Endodermal cell (in vitro differentiated cells): ENCODE results near the gene CSNK1G1. TPM values are rescaled to one million over a fixed set of nuclear protein-coding genes. Genes with fewer than 3 reads are reported as not detected.
"Not testable (repeated sequence)": the region's sequence is repeated elsewhere in the genome, so short reads cannot be mapped to it uniquely, and the experiment has no call there.

Experiments
- DNase-seq: peaks from one replicate; pipeline ENCODE4 v3.0.0-alpha.2; 2017
- H3K27ac ChIP-seq: 2 replicates; pipeline ENCODE4 v1.5.1; 2013; ENCODE audit warnings: mild to moderate bottlenecking, low read depth, low read length, moderate library complexity
- H3K27me3 ChIP-seq: 2 replicates; pipeline ENCODE4 v1.6.1; 2013; ENCODE audit warnings: mild to moderate bottlenecking, low read length, moderate library complexity; ENCODE audit not compliant: insufficient read depth, control insufficient read depth, poor library complexity, severe bottlenecking
- H3K36me3 ChIP-seq: 2 replicates; pipeline ENCODE4 v1.7.0; 2013; ENCODE audit warnings: mild to moderate bottlenecking, low read length, moderate library complexity; ENCODE audit not compliant: control insufficient read depth, insufficient read depth
- H3K4me1 ChIP-seq: one replicate; pipeline ENCODE4 v1.7.0; 2013; ENCODE audit warnings: low read length; ENCODE audit not compliant: control insufficient read depth, insufficient read depth
- H3K4me3 ChIP-seq: 2 replicates; pipeline ENCODE4 v1.5.1; 2013; ENCODE audit warnings: mild to moderate bottlenecking, low read length, moderate library complexity
- H3K9ac ChIP-seq: 2 replicates; pipeline ENCODE4 v1.6.1; 2013; ENCODE audit warnings: mild to moderate bottlenecking, low read length, moderate library complexity; ENCODE audit not compliant: poor library complexity, severe bottlenecking; ENCODE audit errors: extremely low read depth
- H3K9me3 ChIP-seq: 2 replicates; pipeline ENCODE4 v1.6.1; 2013; ENCODE audit warnings: mild to moderate bottlenecking, low read length, moderate library complexity; ENCODE audit not compliant: control insufficient read depth
- H3K27ac Mint-ChIP-seq: 2 replicates; pipeline ENCODE4 v1.8.0; 2020; ENCODE audit warnings: mixed read lengths
- H3K27me3 Mint-ChIP-seq: 2 replicates; pipeline ENCODE4 v1.8.0; 2021; ENCODE audit warnings: mild to moderate bottlenecking, mixed read lengths; ENCODE audit not compliant: insufficient read depth
- H3K36me3 Mint-ChIP-seq: 2 replicates; pipeline ENCODE4 v1.8.0; 2020; ENCODE audit warnings: low read depth, mixed read lengths
- H3K4me1 Mint-ChIP-seq: 2 replicates; pipeline ENCODE4 v1.8.0; 2020; ENCODE audit warnings: mixed read lengths
- H3K4me3 Mint-ChIP-seq: 2 replicates; pipeline ENCODE4 v1.8.0; 2020; ENCODE audit warnings: mild to moderate bottlenecking, moderate library complexity, mixed read lengths
- H3K9me3 Mint-ChIP-seq: 2 replicates; pipeline ENCODE4 v1.8.0; 2020; ENCODE audit warnings: mild to moderate bottlenecking, mixed read lengths
- CTCF ChIP-seq: fragments of 200-600 bp; sonication (generic); conservative IDR thresholded peaks from 2 replicates; pipeline ENCODE4 v1.5.0; 2021; ENCODE audit warnings: antibody characterized with exemption, mild to moderate bottlenecking
- WGBS, 2 experiments: methylation state at CpG; one replicate each; pipeline versions ENCODE4 v1.1.5 to v1.1.7; 2013; ENCODE audit warnings: missing lambda C conversion rate in 2 of 2, mixed read lengths in 1 of 2; ENCODE audit not compliant: insufficient coverage in 1 of 2, insufficient read length in 1 of 2; 5-methylcytosine and 5-hydroxymethylcytosine counted together
- total RNA-seq, 2 donors: library from RNA; stranded (reverse); fragmentation: NEBNext Ultra II Directional in 1 of 2; extraction: Animal tissue kit (Norgen Biotek cat#: 25700) in 1 of 2; gene quantifications; 2 replicates in 1 of 2; 3 replicates in 1 of 2; pipeline ENCODE4 v1.2.1, GENCODE V29; 2021

CSNK1G1 gene
- total RNA-seq, 2 donors from 2014 or later: 24.5 to 31.4 TPM

GRCh38 chr15:64349375-64349774 is 6.6 kb downstream of the CSNK1G1 start:
- WGBS, 2 experiments: 90 to 100% methylated on average over 2 of the region's 2 CpGs
- H3K9me3 ChIP-seq: no peaks in the 10 kb centered on the region
- H3K4me3 ChIP-seq: no peak overlapping the region
- Mint-ChIP-seq H3K4me3 (no peak overlapping the region), H3K9me3 (no peaks in the 10 kb centered on the region), H3K27me3 (no peaks in the 10 kb centered on the region), H3K4me1 (peaks cover 10% of the 10 kb centered on the region), H3K36me3 (peaks cover 26% of the 10 kb centered on the region), H3K27ac (no peak overlapping the region)
- no peak overlapping the region for H3K27ac ChIP-seq
- peaks cover 6% of the 10 kb centered on the region for H3K4me1 ChIP-seq
- no peak for TF ChIP-seq CTCF
- peaks cover 28% of the 10 kb centered on the region for H3K36me3 ChIP-seq
- no peaks in the 10 kb centered on the region for H3K27me3 ChIP-seq
- no peak overlapping the region for H3K9ac ChIP-seq
- DNase-seq: no peak

- Histone ChIP-seq H3K9ac (no peak overlapping the region), H3K27ac (no peak overlapping the region), H3K27me3 (no peaks in the 10 kb centered on the region), H3K4me3 (no peak overlapping the region), H3K4me1 (peaks cover 6% of the 10 kb centered on the region), H3K36me3 (peaks cover 28% of the 10 kb centered on the region), H3K9me3 (no peaks in the 10 kb centered on the region)
- no peak for DNase-seq
- Mint-ChIP-seq H3K4me3 (no peak overlapping the region), H3K9me3 (no peaks in the 10 kb centered on the region), H3K27ac (no peak overlapping the region), H3K4me1 (peaks cover 10% of the 10 kb centered on the region), H3K27me3 (no peaks in the 10 kb centered on the region), H3K36me3 (peaks cover 26% of the 10 kb centered on the region)
- TF ChIP-seq CTCF: no peak
- WGBS, 2 experiments: 86% methylated on average over 1 of the region's 1 CpG; no CpG with 5 or more reads in 1 of the 2 experiments
Observed at GRCh38 chr15:64348455-64348854, 7.5 kb downstream of the CSNK1G1 start.

- not testable (repeated sequence) for H3K27ac ChIP-seq, H3K4me1 ChIP-seq, DNase-seq, H3K4me3 ChIP-seq, H3K9me3 ChIP-seq, H3K27me3 ChIP-seq, H3K4me3 Mint-ChIP-seq, H3K27ac Mint-ChIP-seq, H3K9ac ChIP-seq, H3K9me3 Mint-ChIP-seq, H3K27me3 Mint-ChIP-seq
- peaks cover 39% of the 10 kb centered on the region for H3K36me3 ChIP-seq
- H3K36me3 Mint-ChIP-seq: peaks cover 37% of the 10 kb centered on the region
- WGBS, 2 experiments: 89 to 100% methylated on average over 2 to 4 of the region's 6 CpGs
- H3K4me1 Mint-ChIP-seq: peaks cover 15% of the 10 kb centered on the region
Observed at GRCh38 chr15:64346242-64346641, 9.7 kb downstream of the CSNK1G1 start.

- Mint-ChIP-seq H3K27ac (no peak overlapping the region), H3K4me1 (peaks cover 15% of the 10 kb centered on the region), H3K27me3 (no peaks in the 10 kb centered on the region), H3K4me3 (no peak overlapping the region), H3K9me3 (no peaks in the 10 kb centered on the region), H3K36me3 (peaks cover 36% of the 10 kb centered on the region)
- Histone ChIP-seq H3K27ac (no peak overlapping the region), H3K4me3 (no peak overlapping the region), H3K27me3 (no peaks in the 10 kb centered on the region), H3K4me1 (peaks cover 6% of the 10 kb centered on the region), H3K9me3 (no peaks in the 10 kb centered on the region), H3K9ac (no peak overlapping the region), H3K36me3 (peaks cover 43% of the 10 kb centered on the region)
- DNase-seq: no peak
- no peak for TF ChIP-seq CTCF
Observed at GRCh38 chr15:64344651-64345294, 11.2 kb downstream of the CSNK1G1 start.
